ENCODE results near the gene TIAM2.

TIAM2 gene

DNA sequence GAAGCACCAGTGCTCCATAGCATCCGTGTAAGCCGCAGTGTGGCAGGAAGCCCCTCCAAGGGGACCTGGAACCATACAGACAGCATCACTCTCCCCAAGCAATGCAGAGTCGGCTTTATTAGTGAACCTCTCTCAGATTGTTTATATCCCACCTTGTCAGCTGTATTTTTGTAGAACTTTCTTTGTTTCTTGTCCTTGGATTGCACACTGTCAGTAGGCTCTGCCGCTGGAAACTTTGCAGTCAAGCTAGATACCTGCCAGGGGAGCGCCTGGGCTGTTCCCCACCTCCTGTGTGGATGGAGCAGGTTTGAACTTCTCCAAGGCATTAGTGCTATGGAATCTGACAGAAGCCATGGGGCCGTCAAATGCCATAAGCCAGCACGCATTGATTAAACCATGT is 250.1 kb downstream of the TIAM2 start:
- no peak for DNase-seq

DNA sequence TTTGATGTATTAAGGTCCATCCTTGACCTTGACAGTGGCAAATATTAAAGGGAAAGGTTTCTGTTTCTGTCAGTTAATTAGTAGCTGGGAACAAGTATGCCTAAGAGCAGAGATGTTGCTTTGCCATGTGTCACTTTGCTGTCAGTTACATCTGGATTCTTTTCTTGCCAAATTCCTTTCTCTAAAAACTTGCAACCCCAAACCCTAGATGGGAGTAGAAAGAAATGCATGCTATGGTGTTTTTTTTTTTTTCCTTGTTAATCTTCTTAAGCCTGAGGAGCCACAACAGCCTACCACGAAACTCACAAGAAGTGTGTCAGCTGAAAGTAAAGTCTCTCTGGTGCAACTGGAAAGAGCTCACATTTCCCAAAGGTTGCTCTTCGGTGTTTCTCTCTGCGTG is 250.7 kb downstream of the TIAM2 start:
- DNase-seq = no peak

DNA sequence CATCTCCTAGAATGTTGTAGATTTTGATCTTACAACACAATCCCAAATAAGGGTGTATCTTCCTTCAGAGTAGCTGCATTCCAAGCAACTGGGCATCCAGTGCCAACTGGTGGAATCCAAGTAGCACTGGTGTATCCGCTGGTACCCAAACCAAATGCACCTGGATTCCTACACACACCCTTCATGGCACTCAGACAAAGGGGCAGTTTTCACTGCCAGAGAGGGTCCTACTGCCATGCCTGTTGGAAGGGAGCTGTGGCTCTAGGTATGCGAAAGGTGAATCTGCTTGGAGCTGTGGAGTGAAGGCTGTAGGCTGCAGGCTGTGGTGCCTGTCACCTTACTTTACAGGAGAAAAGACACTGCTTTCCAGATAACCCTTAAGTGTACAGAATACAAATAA is 251.7 kb downstream of the TIAM2 start:
- DNase-seq = no peak

DNA sequence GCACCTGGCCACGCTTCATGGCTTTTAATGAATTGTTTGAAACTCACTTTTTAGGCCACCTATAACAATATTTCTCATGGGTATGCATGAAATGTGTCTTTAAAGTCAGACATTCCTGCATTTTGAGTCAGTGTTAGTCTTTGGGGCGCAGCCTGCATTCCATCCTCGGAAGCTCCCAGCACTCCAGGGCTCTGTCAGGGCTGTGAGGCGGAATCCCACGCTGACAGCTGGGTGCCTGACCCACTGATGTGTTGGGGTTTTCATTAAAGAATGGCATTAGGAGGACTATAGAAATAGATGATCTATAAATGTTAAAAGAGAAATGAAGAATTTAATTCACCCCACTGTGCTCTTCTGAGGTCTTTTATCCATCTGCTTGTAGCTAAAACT is 252.5 kb downstream of the TIAM2 start:
- no peak for DNase-seq

DNA sequence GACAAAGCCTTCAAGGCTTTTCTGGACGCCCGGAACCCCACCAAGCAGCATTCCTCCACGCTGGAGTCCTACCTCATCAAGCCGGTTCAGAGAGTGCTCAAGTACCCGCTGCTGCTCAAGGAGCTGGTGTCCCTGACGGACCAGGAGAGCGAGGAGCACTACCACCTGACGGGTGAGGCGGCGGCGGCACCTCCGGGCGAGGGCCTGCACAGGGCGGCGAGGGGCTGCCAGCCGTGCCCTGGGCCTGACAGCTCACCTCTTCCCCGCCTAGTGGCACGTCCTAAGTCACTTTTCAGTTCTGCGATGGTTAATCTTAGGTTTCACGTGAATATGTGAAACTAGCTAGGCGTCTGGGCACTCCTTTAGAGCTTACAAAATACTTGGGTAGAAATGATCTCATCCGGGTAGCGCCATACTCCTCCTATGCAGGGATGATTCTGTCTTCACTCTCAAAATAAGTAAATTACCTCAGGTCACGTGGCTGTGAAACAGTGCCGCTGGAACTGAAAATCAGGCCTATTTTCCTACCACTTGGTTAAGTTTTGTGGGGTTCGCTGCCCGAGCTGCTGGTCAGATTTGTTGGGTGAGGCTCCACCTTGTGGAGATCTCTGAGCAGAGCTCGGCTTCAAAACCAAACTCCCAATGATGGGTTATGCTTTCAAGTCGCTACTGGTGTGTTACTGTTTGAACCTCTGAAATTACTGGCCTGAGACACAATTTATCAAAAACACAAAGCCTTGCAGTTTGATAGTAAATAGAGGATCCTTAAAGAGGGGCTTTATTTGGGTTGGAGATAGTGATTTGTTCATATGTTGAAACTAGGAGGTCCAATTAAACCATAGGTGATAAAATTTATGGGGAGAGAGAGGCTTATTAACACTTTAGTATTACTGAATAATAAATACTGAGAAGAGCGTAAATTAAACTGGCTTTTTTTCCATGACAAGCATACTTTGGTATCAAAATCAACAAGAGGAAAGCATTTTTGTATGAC is 253.2 kb downstream of the TIAM2 start:
- DNase-seq = no peak

DNA sequence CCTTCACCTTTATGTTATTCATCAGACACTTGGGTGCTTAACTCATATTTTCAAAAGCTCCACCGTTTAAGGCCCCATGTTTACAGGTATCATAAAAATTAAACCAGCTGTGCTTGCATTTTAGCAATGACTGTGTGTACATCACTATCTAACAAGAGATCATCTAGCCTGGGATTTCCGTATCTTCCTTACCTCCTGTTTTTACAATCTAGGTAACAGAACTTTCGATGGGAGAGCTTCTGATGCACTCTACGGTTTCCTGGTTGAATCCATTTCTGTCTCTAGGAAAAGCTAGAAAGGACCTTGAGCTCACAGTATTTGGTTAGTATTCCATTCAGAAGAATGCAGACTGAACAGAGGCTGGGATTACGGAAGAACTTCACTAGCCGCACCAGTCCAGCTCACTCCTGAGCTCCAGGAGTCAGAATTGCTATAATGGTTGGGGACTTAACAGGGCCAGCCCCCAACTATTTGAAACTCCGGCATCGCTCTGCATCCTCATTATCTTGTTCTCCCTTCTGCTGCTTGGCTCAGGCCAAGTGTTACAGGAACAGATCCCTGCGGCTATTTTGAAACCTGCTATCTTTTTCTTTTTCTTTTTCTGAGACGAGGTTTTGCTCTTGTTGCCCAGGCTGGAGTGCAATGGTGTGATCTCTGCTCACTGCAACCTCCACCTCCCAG is 255.7 kb downstream of the TIAM2 start:
- DNase-seq = no peak

DNA sequence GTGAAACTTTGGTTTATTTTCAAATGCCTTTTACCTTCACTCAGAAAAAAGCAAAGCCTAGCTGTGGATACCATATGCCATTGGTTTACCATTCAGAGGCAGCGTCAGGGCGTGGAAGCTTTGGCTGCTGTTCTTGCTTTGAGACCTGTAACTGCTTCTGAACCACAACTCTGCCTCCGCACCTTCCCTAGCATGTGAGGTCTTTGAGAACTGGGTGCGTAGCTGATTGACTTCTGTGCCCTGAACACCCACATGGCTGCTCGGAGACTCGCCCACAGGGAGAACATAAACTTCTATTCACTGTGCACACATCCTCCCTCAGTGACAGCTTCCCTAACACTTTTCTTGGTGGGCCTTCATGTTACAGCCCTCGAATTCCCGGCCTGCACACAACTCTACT is 257.5 kb downstream of the TIAM2 start:
- DNase-seq = no peak

DNA sequence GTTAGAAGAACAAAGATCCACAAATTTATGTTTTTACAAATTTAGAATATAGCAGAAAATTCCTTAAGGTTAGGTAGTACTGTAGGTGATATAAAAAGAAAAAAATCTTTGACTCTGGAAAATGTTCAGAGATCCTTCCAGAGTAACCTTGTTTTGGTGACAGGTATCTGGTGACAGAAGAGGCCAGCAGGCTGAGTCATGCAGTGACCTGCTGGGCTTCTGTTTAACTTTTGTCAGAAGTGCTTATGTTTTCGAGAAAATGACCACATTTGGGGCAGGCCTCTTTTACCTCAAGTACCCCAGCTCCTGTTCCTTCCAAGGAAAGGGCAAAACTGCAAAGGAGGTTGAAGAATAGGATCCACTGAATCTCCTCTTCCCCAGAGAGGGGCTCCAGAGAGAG is 258.2 kb downstream of the TIAM2 start:
- DNase-seq = no peak

DNA sequence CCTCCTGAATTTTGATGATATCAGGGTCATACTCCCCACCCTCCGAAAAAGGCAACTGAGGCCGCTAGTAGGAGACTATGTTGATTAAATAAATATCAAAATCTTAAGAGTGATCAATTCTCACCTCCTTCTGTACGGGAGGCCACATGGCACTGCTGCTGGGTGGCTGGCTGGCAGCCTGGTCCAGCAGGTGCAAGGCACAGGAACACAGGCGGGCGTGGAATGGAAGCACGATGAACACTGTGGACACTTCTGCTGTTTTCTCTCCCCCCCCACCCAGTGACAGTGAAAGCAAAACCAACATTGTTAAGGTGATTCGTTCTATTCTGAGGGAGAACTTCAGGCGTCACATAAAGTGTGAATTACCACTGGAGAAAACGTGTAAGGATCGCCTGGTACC is 259.0 kb downstream of the TIAM2 start:
- no peak for DNase-seq

DNA sequence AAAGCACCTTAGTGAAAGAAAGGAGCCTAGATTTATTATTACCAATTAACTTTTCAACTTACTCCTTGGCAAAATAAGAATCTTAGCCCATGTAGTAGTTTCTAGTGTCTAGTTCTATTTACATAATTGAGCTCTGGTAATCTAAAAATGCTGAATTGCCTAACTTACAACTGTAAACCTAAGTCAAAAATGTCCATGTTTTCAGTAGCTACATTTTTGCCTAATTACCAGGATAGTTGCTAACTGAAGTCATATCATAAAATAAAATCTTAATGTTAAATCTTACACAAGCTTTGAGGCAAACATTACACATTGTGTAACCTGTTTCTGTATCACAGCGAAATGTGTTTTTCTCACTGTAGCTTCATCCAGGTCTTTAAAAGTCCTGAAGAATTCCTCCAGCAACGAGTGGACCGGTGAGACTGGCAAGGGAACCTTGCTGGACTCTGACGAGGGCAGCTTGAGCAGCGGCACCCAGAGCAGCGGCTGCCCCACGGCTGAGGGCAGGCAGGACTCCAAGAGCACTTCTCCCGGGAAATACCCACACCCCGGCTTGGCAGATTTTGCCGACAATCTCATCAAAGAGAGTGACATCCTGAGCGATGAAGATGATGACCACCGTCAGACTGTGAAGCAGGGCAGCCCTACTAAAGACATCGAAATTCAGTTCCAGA is 261.1 kb downstream of the TIAM2 start:
- no peak for DNase-seq

DNA sequence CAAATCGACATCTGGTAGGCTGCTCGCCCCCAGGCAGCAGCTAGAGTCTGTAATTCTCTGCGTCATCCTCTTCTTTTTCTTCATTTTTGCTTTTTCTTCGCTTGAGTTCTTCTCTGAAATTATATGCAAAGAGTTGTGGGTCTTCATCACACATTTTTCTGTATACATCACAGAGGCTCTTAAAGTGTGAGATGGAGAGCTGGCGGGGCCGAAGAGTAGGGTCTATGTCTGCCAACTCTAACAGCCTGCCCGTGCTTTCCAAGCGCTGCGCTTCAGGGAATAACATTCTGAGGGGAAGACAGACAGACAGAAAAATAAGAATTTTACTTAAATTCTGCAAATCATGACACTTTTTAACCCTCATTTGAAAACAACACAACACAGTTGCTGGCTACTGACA is 262.7 kb downstream of the TIAM2 start:
- no peak for DNase-seq

DNA sequence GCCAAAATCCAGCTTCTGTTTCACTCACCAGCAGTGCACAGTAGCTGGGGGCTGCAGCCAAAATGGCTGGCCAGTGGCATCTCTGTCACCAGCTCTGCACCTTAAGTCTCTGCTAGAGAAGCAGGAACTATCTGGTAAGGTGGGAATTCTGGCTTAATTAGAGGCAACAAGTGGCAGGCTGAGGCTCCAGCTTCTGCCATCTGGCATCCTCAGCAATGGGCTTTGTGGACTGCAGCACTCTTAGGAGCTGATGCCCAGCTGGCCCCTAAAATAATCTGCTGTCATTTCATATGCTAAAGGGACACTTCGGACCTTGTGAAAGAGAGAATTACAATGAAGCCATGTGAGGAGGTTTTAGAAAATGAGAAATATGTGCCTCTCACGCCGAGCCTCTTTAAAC is 264.1 kb downstream of the TIAM2 start:
- DNase-seq = no peak

DNA sequence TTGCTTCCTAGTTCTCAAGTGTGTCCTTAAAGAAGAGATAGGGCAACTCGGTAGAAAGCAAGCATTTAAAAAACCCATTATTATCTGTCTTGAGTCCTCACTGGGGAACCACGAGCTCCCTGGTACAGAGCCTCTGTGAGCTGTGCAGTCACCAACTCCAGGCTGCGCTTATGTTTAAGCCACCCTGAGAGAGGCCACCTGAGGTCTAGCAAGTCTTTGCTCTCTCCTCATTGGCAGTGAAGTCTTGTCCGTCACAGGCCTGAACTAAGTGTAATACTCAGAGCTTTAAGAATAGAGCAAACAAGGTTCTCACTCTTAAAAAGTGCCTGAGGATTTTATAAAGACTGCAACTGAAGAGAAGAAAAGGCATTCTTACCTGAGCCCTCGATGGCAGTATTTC is 264.8 kb downstream of the TIAM2 start:
- no peak for DNase-seq

DNA sequence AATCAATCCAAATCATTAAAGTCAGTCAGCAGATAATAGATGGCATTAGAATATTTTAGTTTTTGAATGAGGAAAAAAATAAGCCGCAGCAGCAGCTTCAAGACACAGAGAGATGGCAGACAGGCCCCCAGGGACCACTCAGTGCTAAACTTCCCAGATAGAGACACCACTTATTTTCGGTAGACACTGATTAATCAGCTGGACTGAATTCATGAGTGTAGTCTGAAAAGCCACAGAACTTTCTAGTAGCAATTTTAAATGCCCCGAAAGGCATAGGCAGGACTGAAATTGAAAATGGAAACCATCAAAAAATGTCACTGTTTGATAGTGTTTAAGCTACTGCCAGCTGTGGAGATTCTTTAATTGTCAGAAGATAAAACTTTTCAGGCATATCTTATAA is 265.6 kb downstream of the TIAM2 start:
- no peak for DNase-seq

DNA sequence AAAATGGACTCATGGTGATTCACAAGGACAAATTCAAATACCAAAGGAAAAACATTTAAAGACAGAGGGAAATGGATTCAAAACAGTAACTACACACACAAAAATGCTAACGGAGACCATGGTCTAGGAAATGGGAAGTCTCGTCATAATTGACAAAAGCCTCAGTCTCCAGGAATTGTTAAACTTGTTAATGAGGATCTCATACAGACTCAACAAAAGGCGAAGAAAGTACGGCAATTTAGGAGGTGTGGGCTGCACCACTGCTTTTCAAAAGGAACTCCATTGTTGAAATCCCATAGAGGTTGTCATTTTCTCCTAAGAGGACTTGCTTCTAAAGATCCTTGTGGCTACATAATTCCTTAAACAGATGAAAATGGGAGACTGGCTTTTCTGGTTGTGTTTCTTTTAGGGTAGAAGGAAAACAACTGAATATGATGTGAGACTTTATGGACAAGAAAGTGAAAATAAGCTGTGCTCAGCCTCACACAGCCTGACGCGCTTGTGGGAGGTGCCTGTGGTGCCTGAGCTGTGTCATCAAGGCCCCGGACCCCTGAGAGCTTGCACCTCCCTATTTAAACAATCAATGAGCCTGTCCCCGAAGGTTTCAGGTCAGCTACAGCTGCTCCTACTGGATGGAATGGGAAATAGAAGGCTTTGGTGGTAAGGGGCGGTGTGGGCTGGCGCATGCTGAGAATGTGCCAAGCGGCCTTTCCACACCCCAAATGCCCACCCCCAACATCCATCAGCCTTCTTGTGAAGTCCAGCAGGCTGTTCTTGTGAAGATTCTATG is 266.2 kb downstream of the TIAM2 start:
- DNase-seq = no peak

DNA sequence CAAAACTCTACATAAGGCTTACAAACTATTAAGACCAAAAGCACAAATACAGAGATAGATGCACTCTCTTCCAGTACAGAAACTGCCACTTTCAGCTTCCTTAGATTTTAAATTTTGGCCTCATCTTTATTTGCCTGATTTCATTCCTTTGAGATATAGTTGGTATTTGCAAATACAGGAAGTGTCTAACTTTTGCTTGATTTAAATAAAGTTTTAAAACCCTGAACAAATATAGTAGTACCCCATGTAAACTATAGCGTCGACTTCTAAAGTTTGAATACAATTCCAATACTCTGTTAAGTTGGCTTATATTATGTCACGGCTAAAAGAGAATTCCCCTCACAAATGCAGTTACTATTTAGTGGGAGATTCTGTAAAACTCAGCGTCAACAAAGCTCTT is 267.5 kb downstream of the TIAM2 start:
- DNase-seq = no peak

DNA sequence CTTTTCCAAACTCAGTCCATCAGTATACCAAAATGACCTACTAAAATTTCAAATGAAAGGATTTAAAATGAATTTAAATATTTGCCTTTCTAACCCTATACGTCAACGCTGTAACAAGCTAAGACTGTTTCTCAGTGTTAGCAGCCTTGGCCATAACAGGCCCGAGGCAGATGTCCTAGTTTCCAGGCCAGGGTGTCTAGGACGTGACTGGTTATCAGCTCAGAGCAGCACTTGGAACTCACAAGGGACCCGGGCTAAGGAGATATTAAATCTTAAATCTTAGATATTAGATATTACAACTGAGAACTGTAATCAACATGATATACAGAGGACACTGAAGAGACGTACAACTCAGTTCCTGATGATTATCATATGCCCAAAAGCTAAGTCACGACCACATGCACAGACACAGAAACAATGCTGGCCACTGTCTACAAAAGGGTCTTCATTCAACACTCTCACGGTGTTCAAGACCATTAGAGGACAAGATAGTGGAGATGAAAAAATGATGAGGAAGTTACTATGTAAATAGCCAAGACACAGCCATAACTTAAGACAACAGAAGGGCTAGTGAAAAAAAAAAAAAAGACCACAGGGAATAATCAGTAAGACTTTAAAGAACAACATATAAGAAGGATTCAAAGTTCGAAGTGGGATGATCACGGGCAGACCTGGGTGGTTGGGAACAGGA is 268.4 kb downstream of the TIAM2 start, which contains the start of gene CLDN20:
TSS of gene CLDN20 (plus strand) at position 641 of the 691 bp plus-strand sequence. CDS start 11,707 bp downstream, outside the sequence.
- DNase-seq = no peak

DNA sequence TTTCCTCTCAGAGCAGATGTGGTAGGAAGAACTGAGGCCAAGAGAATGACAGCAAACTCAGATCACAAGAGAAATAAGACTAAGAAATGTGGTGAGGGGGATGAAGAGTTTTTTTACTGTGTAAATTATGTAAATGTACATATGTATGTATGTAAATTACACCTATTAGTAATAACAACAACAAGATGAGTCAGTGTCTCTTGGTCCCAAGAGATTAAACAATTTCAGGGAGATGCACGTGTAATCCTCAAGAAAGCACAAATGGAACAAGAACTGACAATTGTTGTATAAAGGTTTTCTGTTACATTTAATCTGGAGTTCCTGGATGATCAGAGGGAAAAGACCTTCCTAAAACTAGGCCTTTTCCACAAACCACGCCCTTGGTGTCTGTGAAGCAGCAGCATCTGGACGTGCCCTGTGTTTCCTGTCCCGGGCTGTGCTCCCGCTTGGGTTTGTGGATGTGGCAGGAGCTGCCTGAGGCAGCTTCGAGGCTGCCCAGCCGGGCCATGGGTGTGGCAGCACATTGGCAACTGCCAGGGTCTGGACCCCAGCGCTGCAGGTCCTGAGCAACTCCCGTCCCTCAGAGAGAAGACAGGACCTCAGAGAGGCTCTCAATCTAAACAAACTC is 269.7 kb downstream of the TIAM2 start:
- DNase-seq = no peak

DNA sequence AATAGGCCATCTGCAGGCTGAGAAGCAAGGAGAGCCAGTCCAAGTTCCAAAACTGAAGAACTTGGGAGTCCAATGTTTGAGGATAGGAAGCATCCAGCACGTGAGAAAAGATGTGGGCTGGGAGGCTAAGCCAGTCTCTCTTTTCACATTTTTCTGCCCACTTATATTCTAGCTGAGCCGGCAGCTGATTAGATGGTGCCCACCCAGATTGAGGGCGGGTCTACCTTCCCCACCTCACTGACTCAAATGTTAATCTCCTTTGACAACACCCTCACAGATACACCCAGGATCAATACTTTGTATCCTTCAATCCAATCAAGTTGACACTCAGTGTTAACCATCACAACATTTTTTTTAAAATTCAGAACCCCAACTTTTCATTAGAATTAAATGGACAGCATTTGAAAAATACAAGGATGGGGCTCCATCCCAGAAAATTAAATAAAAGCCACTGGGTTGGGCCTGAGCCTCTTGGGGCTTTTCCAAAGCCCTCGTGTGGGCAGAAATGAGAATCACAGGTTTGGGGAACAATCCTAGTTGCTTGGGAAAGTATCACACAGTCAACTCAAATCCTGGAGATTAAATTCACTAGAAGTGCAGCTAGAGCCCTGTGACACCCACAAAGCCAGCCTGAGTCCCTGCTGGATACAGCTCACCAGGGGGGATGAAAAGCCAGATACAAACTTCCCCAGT is 270.9 kb downstream of the TIAM2 start:
- no peak for DNase-seq

DNA sequence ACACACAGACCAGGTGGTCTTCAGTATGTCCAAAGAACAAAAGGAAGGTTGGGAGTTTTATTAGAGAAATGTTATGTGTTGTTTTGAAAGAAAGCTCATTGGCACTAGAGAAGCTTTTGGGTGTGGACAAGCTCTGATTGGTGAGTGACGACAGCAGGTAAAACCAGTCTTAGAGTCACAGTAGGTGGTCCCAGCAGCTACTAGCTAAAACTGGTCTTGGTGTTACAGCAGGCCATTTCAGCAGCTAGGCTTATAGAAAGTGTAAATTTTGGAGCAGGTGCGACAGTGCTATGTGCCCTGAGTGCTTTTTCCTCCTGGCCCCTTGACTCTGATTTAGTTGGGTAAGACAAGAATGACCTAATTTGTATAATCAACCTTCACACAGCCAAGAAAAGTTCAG is 272.3 kb downstream of the TIAM2 start:
- DNase-seq = no peak

Data from activated naive CD4-positive, alpha-beta T cell (primary cell).